Measurements from ENCODE around the gene TLE3. TPM values are rescaled to one million over a fixed set of nuclear protein-coding genes. Genes with fewer than 3 reads are reported as not detected.
A peak's percentile ranks its signal among the peaks of the same experiment; 100 is the strongest.

Gene TLE3
- total RNA-seq, 1 experiment from 2014 or later, result 98.2 TPM

DNA sequence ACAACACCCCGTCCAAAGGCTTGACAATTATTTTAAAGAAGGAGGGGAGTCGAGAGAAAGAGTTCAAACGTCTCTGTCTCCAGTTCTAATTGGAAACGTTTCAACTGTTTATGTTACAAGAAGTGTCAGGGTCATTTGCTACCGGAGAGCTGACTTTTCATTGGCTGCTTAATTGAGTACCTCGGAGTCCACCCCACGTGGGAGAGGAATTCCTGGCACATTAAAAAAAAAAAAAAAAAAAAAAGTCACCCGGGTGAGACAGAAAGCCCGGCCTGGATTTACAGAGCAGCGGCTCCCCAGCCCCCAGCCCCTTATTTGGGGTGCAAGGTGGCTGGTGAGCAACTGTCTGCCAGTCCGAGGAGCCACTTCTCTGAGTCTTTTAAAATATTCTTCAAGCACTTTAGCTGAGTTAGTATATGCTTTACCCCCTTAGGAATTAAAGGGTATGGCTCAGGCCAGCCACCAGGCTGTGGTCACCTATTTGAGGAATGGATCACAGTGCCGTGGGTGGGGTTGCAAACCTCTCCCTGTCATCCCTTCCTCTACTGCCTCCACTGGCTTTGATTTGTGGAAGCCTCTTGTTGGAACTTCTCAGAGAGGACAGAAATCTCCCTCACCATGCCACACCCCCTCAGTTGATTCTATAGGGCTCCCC, 3.9 kb upstream of the TLE3 start:
- H3K9me3 Mint-ChIP-seq, result peaks cover under 1 to 2% of the 10 kb centered on the region in 2 experiments; a peak in 2 of 5 replicates
- H4K20me1 ChIP-seq (ENCODE audit: control insufficient read depth, insufficient read depth, insufficient read length), result no peaks in the 10 kb centered on the region
- no peaks in the 10 kb centered on the region for H3K9me3 ChIP-seq (ENCODE audit: control insufficient read depth, low read depth, low read length)
- H4K8ac ChIP-seq (replicated peaks; ENCODE audit: insufficient read length, low read depth, low read length), result no peak overlapping the region
- H3K27me3 Mint-ChIP-seq (ENCODE audit: low read depth), result peaks cover 52% of the 10 kb centered on the region
- H3K4me2 ChIP-seq (ENCODE audit: insufficient read depth, insufficient read length, low read length), result peak overlapping the region; percentile 45
- no peaks in the 10 kb centered on the region; the same call in 1 of the 2 replicates for H3K27me3 ChIP-seq (ENCODE audit: insufficient read depth, low read length)
- H3K14ac ChIP-seq (ENCODE audit: insufficient read depth, low read length), result no peak overlapping the region
- H2BK5ac ChIP-seq (ENCODE audit: insufficient read length, low read length), result no peak overlapping the region
- no peak overlapping the region for H2BK20ac ChIP-seq (ENCODE audit: low read depth, low read length, poor library complexity, severe bottlenecking)
- H3K36me3 Mint-ChIP-seq (ENCODE audit: insufficient read depth in 1 of 3, low read depth in 3 of 3), result peaks cover 0 to under 1% (median 0%) of the 10 kb centered on the region in 3 experiments; a peak in 2 of 7 replicates
- H3K27ac Mint-ChIP-seq, result no peak overlapping the region
- H2BK120ac ChIP-seq (ENCODE audit: low read depth, low read length, poor library complexity, severe bottlenecking), result no peak overlapping the region
- whole genome bisulfite sequencing (ENCODE audit: extremely low coverage, insufficient read length, low lambda C conversion rate), result no CpG with 5 or more reads among the region's 12 CpGs
- H2BK15ac ChIP-seq (ENCODE audit: low read depth, low read length), result no peak overlapping the region
- peak; percentile 77 for DNase-seq
- H3K79me1 ChIP-seq (ENCODE audit: insufficient read depth, low read depth, low read length, poor library complexity, severe bottlenecking), result no peaks in the 10 kb centered on the region
- no peak overlapping the region for H3K23ac ChIP-seq (ENCODE audit: insufficient read length, low read depth, low read length)
- H3K79me2 ChIP-seq (ENCODE audit: insufficient read depth, low read length), result no peaks in the 10 kb centered on the region; the same call in 1 of the 2 replicates
- H3K9ac ChIP-seq (ENCODE audit: extremely low read depth, insufficient read length, low read length), result no peak overlapping the region
- peaks cover 36 to 40% of the 10 kb centered on the region in 2 experiments for H3K4me1 Mint-ChIP-seq
- TF ChIP-seq, protein P1, sequence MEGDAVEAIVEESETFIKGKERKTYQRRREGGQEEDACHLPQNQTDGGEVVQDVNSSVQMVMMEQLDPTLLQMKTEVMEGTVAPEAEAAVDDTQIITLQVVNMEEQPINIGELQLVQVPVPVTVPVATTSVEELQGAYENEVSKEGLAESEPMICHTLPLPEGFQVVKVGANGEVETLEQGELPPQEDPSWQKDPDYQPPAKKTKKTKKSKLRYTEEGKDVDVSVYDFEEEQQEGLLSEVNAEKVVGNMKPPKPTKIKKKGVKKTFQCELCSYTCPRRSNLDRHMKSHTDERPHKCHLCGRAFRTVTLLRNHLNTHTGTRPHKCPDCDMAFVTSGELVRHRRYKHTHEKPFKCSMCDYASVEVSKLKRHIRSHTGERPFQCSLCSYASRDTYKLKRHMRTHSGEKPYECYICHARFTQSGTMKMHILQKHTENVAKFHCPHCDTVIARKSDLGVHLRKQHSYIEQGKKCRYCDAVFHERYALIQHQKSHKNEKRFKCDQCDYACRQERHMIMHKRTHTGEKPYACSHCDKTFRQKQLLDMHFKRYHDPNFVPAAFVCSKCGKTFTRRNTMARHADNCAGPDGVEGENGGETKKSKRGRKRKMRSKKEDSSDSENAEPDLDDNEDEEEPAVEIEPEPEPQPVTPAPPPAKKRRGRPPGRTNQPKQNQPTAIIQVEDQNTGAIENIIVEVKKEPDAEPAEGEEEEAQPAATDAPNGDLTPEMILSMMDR (conservative IDR thresholded peaks at IDR 0.05), result no peak
- H3K18ac ChIP-seq (ENCODE audit: insufficient read length, low read depth, low read length), result no peak overlapping the region
- H3K27ac ChIP-seq (ENCODE audit: insufficient read length, low read depth, low read length), result no peak overlapping the region
- H3K4ac ChIP-seq (ENCODE audit: low read depth, low read length), result no peak overlapping the region
- H4K5ac ChIP-seq (ENCODE audit: insufficient read length, low read depth, low read length), result no peak overlapping the region
- H4K91ac ChIP-seq (ENCODE audit: insufficient read length, low read depth, low read length), result no peak overlapping the region
- no peak overlapping the region for H2BK12ac ChIP-seq (ENCODE audit: insufficient read length, low read depth, low read length)
- no peak overlapping the region for H3K56ac ChIP-seq (ENCODE audit: insufficient read length, low read depth, low read length)
- H3K4me1 ChIP-seq (ENCODE audit: insufficient read depth, low read length), result no peaks in the 10 kb centered on the region; the same call in 1 of the 2 replicates
- peak overlapping the region; percentile 92 to 93 for H3K4me3 Mint-ChIP-seq
- H3T11ph ChIP-seq (ENCODE audit: low read length), result no peak overlapping the region
- H2AK5ac ChIP-seq (ENCODE audit: insufficient read length, low read length), result no peak overlapping the region
- H3K23me2 ChIP-seq (ENCODE audit: insufficient read length, low read depth, low read length, poor library complexity, severe bottlenecking), result peaks cover 21% of the 10 kb centered on the region
- no peak overlapping the region for H2AFZ ChIP-seq (ENCODE audit: low read length)

Measured in H9 (cell line).